Measurements from ENCODE around the gene TMEM198. TPM values are rescaled to one million over a fixed set of nuclear protein-coding genes. Genes with fewer than 3 reads are reported as not detected.

Gene TMEM198
- total RNA-seq, 2 experiments from 2014 or later: 2.1 to 2.2 TPM

- CTCF ChIA-PET: interaction anchor here (1.1 to 3.2 kb wide), 10 partner anchors 38 to 195 kb away, joined by 3 to 20 read pairs (median 4); partner anchors contain the start of gene CHPF
- POLR2A ChIA-PET: interaction anchor here (1.2 to 1.4 kb wide), 2 partner anchors 55 to 144 kb away, joined by 3 to 4 read pairs; no protein-coding TSS in a partner anchor
- H3K36me3 Mint-ChIP-seq (ENCODE audit: low read depth): peaks cover 5% of the 10 kb centered on the region
- no peaks in the 10 kb centered on the region for H3K9me3 Mint-ChIP-seq
- DNase-seq (peak; percentile 97), ATAC-seq (peak; percentile 94)
- no peaks in the 10 kb centered on the region for H3K27me3 Mint-ChIP-seq
- H3K4me3 Mint-ChIP-seq: peak within 1 kb of the TSS; percentile 95
- peaks cover 22% of the 10 kb centered on the region for H3K4me1 Mint-ChIP-seq (ENCODE audit: low read depth)
- intact Hi-C loops (cut with micrococcal nuclease): loop anchor here (5.0 kb wide), 1 partner anchor 55 kb away; the partner anchor contains the start of genes CHPF and TMEM198
- H3K27ac Mint-ChIP-seq: peak within 1 kb of the TSS; percentile 98
- TF ChIP-seq CTCF (IDR thresholded peaks at IDR 0.05): no peak
Observed at GRCh38 chr2:219597552-219598307, 53.9 kb downstream of the TMEM198 start, which contains the start of gene STK11IP. STK11IP (plus strand) TSS chr2:219597857; CDS start chr2:219598120, 263 bp downstream.

- ATAC-seq (no peak), DNase-seq (no peak)
- Mint-ChIP-seq H3K9me3 (no peaks in the 10 kb centered on the region), H3K27ac (peak overlapping the region; percentile 98), H3K36me3 (ENCODE audit: low read depth) (peaks cover 5% of the 10 kb centered on the region), H3K27me3 (no peaks in the 10 kb centered on the region), H3K4me3 (peak overlapping the region; percentile 95), H3K4me1 (ENCODE audit: low read depth) (peaks cover 22% of the 10 kb centered on the region)
- ChIA-PET POLR2A (no interaction called here), CTCF (interaction anchor here (1.1 to 3.2 kb wide), 7 partner anchors 38 to 69 kb away, joined by 3 to 20 read pairs (median 6); partner anchors contain the start of gene CHPF)
- intact Hi-C loops (cut with micrococcal nuclease): loop anchor here (5.0 kb wide), 1 partner anchor 56 kb away; the partner anchor contains the start of genes CHPF and TMEM198
- TF ChIP-seq CTCF (IDR thresholded peaks at IDR 0.05): no peak
Observed at GRCh38 chr2:219598308-219599078, 54.7 kb downstream of the TMEM198 start.

Small RNAs within 50 kb of the gene (microRNA-seq; reads per million reads assigned to microRNA genes)
- gene MIR3132 (ENCODE audit: borderline microRNAs expressed, borderline replicate concordance): not detected

Other genes with a start within 250 kb of the TMEM198 start
- gene PTPRN, start 234.6 kb upstream of the TMEM198 start, total RNA-seq: 1 to 10 TPM in 1 of 2 experiments, under 1 TPM in 1; 0.92 to 1.1 TPM
- not detected for gene RESP18, start 211.3 kb upstream of the TMEM198 start, total RNA-seq
- 100 to 1,000 TPM; 112 to 113 TPM for gene DNPEP, start 156.1 kb upstream of the TMEM198 start, total RNA-seq
- not detected for gene DES, start 125.7 kb upstream of the TMEM198 start, total RNA-seq
- gene SPEG, start 109.2 kb upstream of the TMEM198 start, total RNA-seq: 1 to 10 TPM; 2.1 to 2.3 TPM
- gene GMPPA, start 45.1 kb upstream of the TMEM198 start, total RNA-seq: 10 to 100 TPM; 32.4 to 34.2 TPM
- gene ASIC4, start 29.5 kb upstream of the TMEM198 start, total RNA-seq: not detected
- gene CHPF, start 219 bp upstream of the TMEM198 start, total RNA-seq: 10 to 100 TPM; 16.6 to 18.4 TPM
- gene OBSL1, start 27.5 kb downstream of the TMEM198 start, total RNA-seq: 1 to 10 TPM; 1.3 to 1.4 TPM
- not detected for gene INHA, start 28.3 kb downstream of the TMEM198 start, total RNA-seq
- 10 to 100 TPM; 26.4 to 27.5 TPM for gene STK11IP, start 53.8 kb downstream of the TMEM198 start, total RNA-seq
- gene SLC4A3, start 83.6 kb downstream of the TMEM198 start, total RNA-seq: not detected